Chondrocyte (in vitro differentiated cells): ENCODE measurements around the gene C18orf54. TPM values are rescaled to one million over a fixed set of nuclear protein-coding genes. Genes with fewer than 3 reads are reported as not detected.

ENCODE experiments used
- DNase-seq: peaks from one replicate; pipeline ENCODE4 v3.0.0; 2021; ENCODE audit warnings: mixed read lengths, low spot score
- H3K27ac Mint-ChIP-seq: one replicate; pipeline ENCODE4 v1.8.0; 2021; ENCODE audit warnings: mild to moderate bottlenecking, moderate library complexity, mixed read lengths; ENCODE audit not compliant: unreplicated experiment
- H3K27me3 Mint-ChIP-seq: 2 replicates; pipeline ENCODE4 v1.8.0; 2021; ENCODE audit warnings: low read depth, mixed read lengths
- H3K36me3 Mint-ChIP-seq: 2 replicates; pipeline ENCODE4 v1.8.0; 2021; ENCODE audit warnings: low read depth, mixed read lengths
- H3K4me1 Mint-ChIP-seq: 2 replicates; pipeline ENCODE4 v1.8.0; 2021; ENCODE audit warnings: low read depth, mild to moderate bottlenecking, mixed read lengths
- H3K4me3 Mint-ChIP-seq: one replicate; pipeline ENCODE4 v1.8.0; 2021; ENCODE audit warnings: mild to moderate bottlenecking, moderate library complexity, mixed read lengths; ENCODE audit not compliant: unreplicated experiment
- H3K9me3 Mint-ChIP-seq: 2 replicates; pipeline ENCODE4 v1.8.0; 2021; ENCODE audit warnings: low read depth, mixed read lengths
- CTCF ChIP-seq: fragments of 200-600 bp; sonication (generic); IDR thresholded peaks from 2 replicates; pipeline ENCODE4 v1.5.0; 2021; ENCODE audit warnings: antibody characterized with exemption, mild to moderate bottlenecking, moderate library complexity
- total RNA-seq: library from RNA; stranded (reverse); gene quantifications from 3 replicates; pipeline ENCODE4 v1.2.1, GENCODE V29; 2021

The C18orf54 gene
- total RNA-seq, 1 donor from 2014 or later, result 4.3 TPM

- Mint-ChIP-seq H3K27me3 (no peaks in the 10 kb centered on the region), H3K27ac (no peak overlapping the region), H3K36me3 (no peaks in the 10 kb centered on the region), H3K4me3 (no peak overlapping the region), H3K4me1 (peaks cover 13% of the 10 kb centered on the region), H3K9me3 (no peaks in the 10 kb centered on the region)
- no peak for DNase-seq
- no peak for TF ChIP-seq CTCF
Observed at GRCh38 chr18:54393648-54394294, 36.1 kb downstream of the C18orf54 start.

GRCh38 chr18:54396760-54397159 lies 39.1 kb downstream of the C18orf54 start:
- H3K27ac Mint-ChIP-seq, result no peak overlapping the region
- no peaks in the 10 kb centered on the region for H3K36me3 Mint-ChIP-seq
- H3K27me3 Mint-ChIP-seq, result no peaks in the 10 kb centered on the region
- no peak for DNase-seq
- H3K4me3 Mint-ChIP-seq, result no peak overlapping the region
- H3K4me1 Mint-ChIP-seq, result no peaks in the 10 kb centered on the region
- no peak for TF ChIP-seq CTCF
- H3K9me3 Mint-ChIP-seq, result no peaks in the 10 kb centered on the region

- peaks cover 6% of the 10 kb centered on the region for H3K4me1 Mint-ChIP-seq
- peaks cover 24% of the 10 kb centered on the region for H3K27me3 Mint-ChIP-seq
- no peak overlapping the region for H3K4me3 Mint-ChIP-seq
- no peak for TF ChIP-seq CTCF
- H3K36me3 Mint-ChIP-seq, result no peaks in the 10 kb centered on the region
- H3K27ac Mint-ChIP-seq, result no peak overlapping the region
- peaks cover 3% of the 10 kb centered on the region for H3K9me3 Mint-ChIP-seq
- no peak for DNase-seq
Observed at GRCh38 chr18:54405290-54405689, 47.6 kb downstream of the C18orf54 start.

- no peak for DNase-seq
- TF ChIP-seq CTCF, result no peak
- Mint-ChIP-seq H3K4me1 (peaks cover 24% of the 10 kb centered on the region), H3K36me3 (no peaks in the 10 kb centered on the region), H3K4me3 (no peak overlapping the region), H3K9me3 (no peaks in the 10 kb centered on the region), H3K27ac (no peak overlapping the region), H3K27me3 (peaks cover 29% of the 10 kb centered on the region)
Observed at GRCh38 chr18:54411781-54412180, 54.1 kb downstream of the C18orf54 start.

- H3K36me3 Mint-ChIP-seq, result no peaks in the 10 kb centered on the region
- H3K4me3 Mint-ChIP-seq, result no peak overlapping the region
- no peak for DNase-seq
- no peak for TF ChIP-seq CTCF
- no peaks in the 10 kb centered on the region for H3K9me3 Mint-ChIP-seq
- no peak overlapping the region for H3K27ac Mint-ChIP-seq
- H3K4me1 Mint-ChIP-seq, result peaks cover 26% of the 10 kb centered on the region
- peaks cover 16% of the 10 kb centered on the region for H3K27me3 Mint-ChIP-seq
Observed at GRCh38 chr18:54415086-54415485, 57.4 kb downstream of the C18orf54 start.
